ENCODE measurements around the gene KCNJ12. TPM values are rescaled to one million over a fixed set of nuclear protein-coding genes. Genes with fewer than 3 reads are reported as not detected.
"Not testable (repeated sequence)": the region's sequence is repeated elsewhere in the genome, so short reads cannot be mapped to it uniquely, and the experiment has no call there.

The KCNJ12 gene
- total RNA-seq, 4 donors from 2014 or later: 3.8 to 14.2 (median 6.3) TPM

DNA sequence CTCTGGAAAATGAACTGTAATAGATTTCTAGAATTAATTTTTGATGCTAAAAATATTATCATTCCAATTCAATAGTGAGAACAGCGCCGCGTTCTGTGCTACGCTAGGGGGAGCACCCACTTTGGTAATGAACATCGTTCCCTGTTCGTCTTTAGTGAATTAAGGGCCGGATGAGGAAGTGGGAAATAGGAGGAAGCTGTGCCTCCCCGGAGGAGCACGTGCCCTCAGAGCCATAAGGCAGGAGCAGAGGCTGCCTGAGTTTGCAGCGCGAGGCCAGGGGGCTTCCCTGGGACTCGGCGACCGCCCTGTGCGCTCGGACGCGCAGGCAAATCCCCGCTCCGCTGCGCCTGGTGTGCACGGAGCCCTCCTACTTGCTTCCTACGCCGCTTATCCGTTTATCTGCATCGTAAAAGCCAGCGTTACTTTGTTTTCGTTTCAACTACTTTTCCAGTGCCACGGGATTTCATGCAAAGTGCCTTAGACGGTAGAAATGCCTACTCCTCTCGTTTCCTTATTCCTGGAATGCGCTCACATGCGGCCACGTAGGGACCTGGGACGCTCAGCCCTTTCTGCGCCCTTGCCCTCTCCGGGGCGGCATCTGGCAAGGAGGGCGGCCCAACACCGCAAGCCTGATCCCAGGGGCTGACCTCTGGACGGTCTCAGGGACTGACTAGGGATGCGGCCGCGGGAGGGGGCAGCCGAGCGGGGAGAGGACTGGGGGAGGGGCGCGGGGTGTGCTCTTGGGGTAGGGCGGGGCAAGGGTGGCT is 76.4 kb downstream of the KCNJ12 start:
- DNase-seq (ENCODE audit: low spot score in 2 of 2): peak; percentile 63 to 90
- no peak for TF ChIP-seq POLR2A (IDR thresholded peaks at IDR 0.05)
- TF ChIP-seq, protein P1, sequence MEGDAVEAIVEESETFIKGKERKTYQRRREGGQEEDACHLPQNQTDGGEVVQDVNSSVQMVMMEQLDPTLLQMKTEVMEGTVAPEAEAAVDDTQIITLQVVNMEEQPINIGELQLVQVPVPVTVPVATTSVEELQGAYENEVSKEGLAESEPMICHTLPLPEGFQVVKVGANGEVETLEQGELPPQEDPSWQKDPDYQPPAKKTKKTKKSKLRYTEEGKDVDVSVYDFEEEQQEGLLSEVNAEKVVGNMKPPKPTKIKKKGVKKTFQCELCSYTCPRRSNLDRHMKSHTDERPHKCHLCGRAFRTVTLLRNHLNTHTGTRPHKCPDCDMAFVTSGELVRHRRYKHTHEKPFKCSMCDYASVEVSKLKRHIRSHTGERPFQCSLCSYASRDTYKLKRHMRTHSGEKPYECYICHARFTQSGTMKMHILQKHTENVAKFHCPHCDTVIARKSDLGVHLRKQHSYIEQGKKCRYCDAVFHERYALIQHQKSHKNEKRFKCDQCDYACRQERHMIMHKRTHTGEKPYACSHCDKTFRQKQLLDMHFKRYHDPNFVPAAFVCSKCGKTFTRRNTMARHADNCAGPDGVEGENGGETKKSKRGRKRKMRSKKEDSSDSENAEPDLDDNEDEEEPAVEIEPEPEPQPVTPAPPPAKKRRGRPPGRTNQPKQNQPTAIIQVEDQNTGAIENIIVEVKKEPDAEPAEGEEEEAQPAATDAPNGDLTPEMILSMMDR (IDR thresholded peaks at IDR 0.05): no peak
- no peak overlapping the region for H3K4me3 ChIP-seq (ENCODE audit: low read depth, poor library complexity, severe bottlenecking)
- intact Hi-C loops (cut with DNase I; ENCODE audit: low total_unique reads): no loop called here
- 13% methylated on average over 48 to 49 of the region's 49 CpGs for WGBS, 2 donors

DNA sequence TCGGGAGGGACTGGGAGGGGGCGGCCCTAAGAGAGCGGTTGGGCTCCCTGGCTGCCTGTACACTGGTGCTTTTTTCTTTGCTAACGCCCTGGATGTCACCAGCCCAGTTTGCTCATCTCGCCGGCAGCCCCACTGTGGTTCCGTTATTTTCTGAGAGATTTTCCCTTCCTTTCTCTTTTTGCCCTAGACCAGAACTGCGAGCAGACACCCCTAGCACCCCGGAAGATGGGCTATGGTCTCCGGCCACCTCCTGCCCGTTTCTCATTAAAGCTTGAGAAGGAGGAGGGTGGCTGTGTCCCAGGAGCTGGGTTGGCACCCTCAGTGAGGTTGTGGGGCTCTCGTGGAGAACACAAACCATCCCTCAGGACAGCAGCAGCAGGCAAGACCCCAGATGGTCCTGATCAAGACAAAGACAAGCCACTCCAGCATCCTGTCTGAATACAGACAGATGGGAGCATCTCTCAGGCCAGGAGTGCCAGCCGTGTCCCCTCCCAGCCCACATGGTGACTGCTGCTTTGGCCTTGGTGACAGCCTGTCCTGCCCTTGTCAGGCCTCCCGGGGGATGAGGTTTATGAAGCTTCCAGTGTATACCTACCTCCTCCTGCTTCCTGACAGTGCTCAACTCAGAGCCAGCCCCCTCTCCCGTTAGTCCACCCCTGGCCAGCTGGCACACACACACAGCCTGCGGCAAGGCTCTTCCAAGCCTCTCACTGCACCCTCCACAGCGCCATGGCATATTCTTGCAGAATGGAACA is 77.2 kb downstream of the KCNJ12 start:
- WGBS, 2 donors: 65 to 66% methylated on average over 17 of the region's 17 CpGs
- H3K4me3 ChIP-seq (ENCODE audit: low read depth, poor library complexity, severe bottlenecking): no peak overlapping the region
- no peak for TF ChIP-seq POLR2A (IDR thresholded peaks at IDR 0.05)
- TF ChIP-seq, protein P1 (IDR thresholded peaks at IDR 0.05): no peak
- intact Hi-C loops (cut with DNase I; ENCODE audit: low total_unique reads): no loop called here
- no peak for DNase-seq (ENCODE audit: low spot score in 2 of 2)

DNA sequence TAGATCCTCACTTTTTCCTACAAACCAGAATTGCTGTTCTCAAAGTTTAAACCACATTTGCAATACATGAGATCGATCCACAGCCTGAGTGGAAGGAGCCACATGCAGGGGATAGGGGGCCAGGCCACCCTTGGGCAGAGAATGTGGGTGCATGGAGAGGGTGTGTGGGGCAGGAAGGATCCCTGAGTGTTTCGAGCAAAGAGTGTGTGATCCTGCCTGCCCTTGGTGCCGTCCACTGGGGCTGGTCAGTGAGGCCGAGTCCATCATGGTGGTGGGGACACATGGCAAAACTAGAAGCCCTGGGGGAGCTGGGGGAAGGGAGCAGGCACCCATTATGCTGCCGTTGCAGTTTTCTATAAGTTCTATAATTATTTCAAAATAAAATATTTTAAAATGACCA is 77.8 kb downstream of the KCNJ12 start:
- H3K4me3 ChIP-seq (ENCODE audit: low read depth, poor library complexity, severe bottlenecking); intact Hi-C loops (cut with DNase I; ENCODE audit: low total_unique reads); DNase-seq (ENCODE audit: low spot score in 2 of 2): not testable (repeated sequence)
- WGBS, 2 donors: 85 to 86% methylated on average over 5 of the region's 5 CpGs

GRCh38 chr17:21454441-21454840 is 78.3 kb downstream of the KCNJ12 start:
- DNase-seq (ENCODE audit: low spot score in 2 of 2): no peak
- intact Hi-C loops (cut with DNase I; ENCODE audit: low total_unique reads): no loop called here
- TF ChIP-seq, protein P1 (IDR thresholded peaks at IDR 0.05): no peak
- no peak for TF ChIP-seq POLR2A (IDR thresholded peaks at IDR 0.05)
- 79% methylated on average over 4 of the region's 4 CpGs for WGBS, 2 donors
- H3K4me3 ChIP-seq (ENCODE audit: low read depth, poor library complexity, severe bottlenecking): no peak overlapping the region

DNA sequence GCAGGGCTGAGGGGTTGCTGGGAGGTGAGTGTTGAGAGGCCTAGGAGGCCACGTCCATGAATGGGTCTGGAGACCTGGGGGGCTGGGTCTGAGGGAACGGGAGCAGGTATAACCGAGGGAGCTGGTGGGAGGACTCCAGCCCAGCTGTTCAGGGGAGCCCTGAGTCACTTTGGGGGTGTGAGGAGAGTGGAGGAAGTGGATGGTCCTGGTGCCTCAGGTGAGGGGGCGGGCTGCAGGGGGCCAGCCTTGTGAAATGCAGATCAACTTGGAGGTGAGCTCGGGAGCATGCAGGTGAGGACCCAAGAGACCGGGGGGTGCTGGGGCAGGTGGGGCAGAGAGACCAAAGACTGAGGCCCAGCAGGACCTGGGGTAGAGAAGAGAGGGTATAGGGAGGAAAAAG is 79.6 kb downstream of the KCNJ12 start:
- H3K4me3 ChIP-seq (ENCODE audit: low read depth, poor library complexity, severe bottlenecking): no peak overlapping the region
- WGBS, 2 donors: 85 to 88% methylated on average over 6 of the region's 6 CpGs
- intact Hi-C loops (cut with DNase I; ENCODE audit: low total_unique reads): loop anchor here (5.0 kb wide), 1 partner anchor 57 kb away; no protein-coding TSS in a partner anchor
- TF ChIP-seq POLR2A (IDR thresholded peaks at IDR 0.05): no peak
- TF ChIP-seq, protein P1 (IDR thresholded peaks at IDR 0.05): no peak
- no peak for DNase-seq (ENCODE audit: low spot score in 2 of 2)

- DNase-seq (ENCODE audit: low spot score in 2 of 2); H3K4me3 ChIP-seq (ENCODE audit: low read depth, poor library complexity, severe bottlenecking): not testable (repeated sequence)
- intact Hi-C loops (cut with DNase I; ENCODE audit: low total_unique reads): loop anchor here (5.0 kb wide), 1 partner anchor 56 kb away; no protein-coding TSS in a partner anchor
- 72 to 80% methylated on average over 5 of the region's 5 CpGs for WGBS, 2 donors
Observed at GRCh38 chr17:21456449-21456848, 80.3 kb downstream of the KCNJ12 start.
